Measurements from ENCODE around the gene POLDIP3.
"Not testable (repeated sequence)": the region's sequence is repeated elsewhere in the genome, so short reads cannot be mapped to it uniquely, and the experiment has no call there.

The POLDIP3 gene

GRCh38 chr22:42601879-42602465 lies 12.7 kb downstream of the POLDIP3 start:
- Mint-ChIP-seq H3K27me3 (no peaks in the 10 kb centered on the region), H3K9me3 (no peaks in the 10 kb centered on the region), H3K4me3 (no peak overlapping the region), H3K4me1 (peaks cover 8% of the 10 kb centered on the region), H3K36me3 (peaks cover 25% of the 10 kb centered on the region), H3K27ac (no peak overlapping the region)
- ATAC-seq (ENCODE audit: low read depth) (no peak), DNase-seq (ENCODE audit: low spot score in 2 of 2) (no peak)

- H3K9me3 Mint-ChIP-seq = no peaks in the 10 kb centered on the region
Measured at GRCh38 chr22:42596863-42597530, 17.7 kb downstream of the POLDIP3 start.

GRCh38 chr22:42596336-42596735 lies 18.3 kb downstream of the POLDIP3 start:
- no peak for DNase-seq (ENCODE audit: low spot score in 2 of 2)
- H3K4me1 Mint-ChIP-seq = no peaks in the 10 kb centered on the region
- H3K27ac Mint-ChIP-seq = peak overlapping the region; percentile 35
- H3K36me3 Mint-ChIP-seq = peaks cover 22% of the 10 kb centered on the region
- ATAC-seq (ENCODE audit: low read depth) = no peak
- no peaks in the 10 kb centered on the region for H3K27me3 Mint-ChIP-seq
- no peak overlapping the region for H3K4me3 Mint-ChIP-seq
- H3K9me3 Mint-ChIP-seq = no peaks in the 10 kb centered on the region

More at GRCh38 chr22:42596863-42597530, 17.7 kb downstream of the POLDIP3 start:
- Mint-ChIP-seq H3K27me3 (no peaks in the 10 kb centered on the region), H3K4me1 (peaks cover 4% of the 10 kb centered on the region), H3K4me3 (no peak overlapping the region), H3K36me3 (peaks cover 26% of the 10 kb centered on the region), H3K27ac (no peak overlapping the region)
- ATAC-seq (ENCODE audit: low read depth) (no peak), DNase-seq (ENCODE audit: low spot score in 2 of 2) (no peak)

GRCh38 chr22:42595434-42595833 lies 19.2 kb downstream of the POLDIP3 start:
- H3K27ac Mint-ChIP-seq = no peak overlapping the region
- ATAC-seq (ENCODE audit: low read depth) = no peak
- H3K9me3 Mint-ChIP-seq = no peaks in the 10 kb centered on the region
- peaks cover 22% of the 10 kb centered on the region for H3K36me3 Mint-ChIP-seq
- no peaks in the 10 kb centered on the region for H3K27me3 Mint-ChIP-seq
- no peak overlapping the region for H3K4me3 Mint-ChIP-seq
- DNase-seq (ENCODE audit: low spot score in 2 of 2) = no peak
- no peaks in the 10 kb centered on the region for H3K4me1 Mint-ChIP-seq

GRCh38 chr22:42591987-42592386 lies 22.7 kb downstream of the POLDIP3 start:
- H3K36me3 Mint-ChIP-seq = peaks cover 30% of the 10 kb centered on the region
- DNase-seq (ENCODE audit: low spot score in 2 of 2) = no peak
- ATAC-seq (ENCODE audit: low read depth) = no peak

GRCh38 chr22:42587588-42588175 lies 27.0 kb downstream of the POLDIP3 start:
- ATAC-seq (ENCODE audit: low read depth) = no peak
- peaks cover 6% of the 10 kb centered on the region for H3K4me1 Mint-ChIP-seq
- H3K4me3 Mint-ChIP-seq = no peak overlapping the region
- H3K27ac Mint-ChIP-seq = peak overlapping the region; percentile 58
- H3K9me3 Mint-ChIP-seq = no peaks in the 10 kb centered on the region
- no peaks in the 10 kb centered on the region for H3K27me3 Mint-ChIP-seq
- peaks cover 37% of the 10 kb centered on the region for H3K36me3 Mint-ChIP-seq
- DNase-seq (ENCODE audit: low spot score in 2 of 2) = no peak

More at GRCh38 chr22:42591987-42592386, 22.7 kb downstream of the POLDIP3 start:
- no peaks in the 10 kb centered on the region for H3K27me3 Mint-ChIP-seq
- no peak overlapping the region for H3K4me3 Mint-ChIP-seq
- no peaks in the 10 kb centered on the region for H3K9me3 Mint-ChIP-seq
- H3K4me1 Mint-ChIP-seq = peaks cover 6% of the 10 kb centered on the region
- H3K27ac Mint-ChIP-seq = no peak overlapping the region

- DNase-seq (ENCODE audit: low spot score in 2 of 2) = no peak
- Mint-ChIP-seq H3K27ac (no peak overlapping the region), H3K4me1 (peaks cover 11% of the 10 kb centered on the region)
Measured at GRCh38 chr22:42586381-42586780, 28.3 kb downstream of the POLDIP3 start.

GRCh38 chr22:42585096-42585495 lies 29.6 kb downstream of the POLDIP3 start:
- Mint-ChIP-seq H3K27ac (no peak overlapping the region), H3K27me3 (no peaks in the 10 kb centered on the region), H3K9me3 (no peaks in the 10 kb centered on the region), H3K4me3 (no peak overlapping the region), H3K4me1 (peaks cover 15% of the 10 kb centered on the region), H3K36me3 (peaks cover 35% of the 10 kb centered on the region)
- no peak for ATAC-seq (ENCODE audit: low read depth)
- DNase-seq (ENCODE audit: low spot score in 2 of 2) = no peak

More at GRCh38 chr22:42586381-42586780, 28.3 kb downstream of the POLDIP3 start:
- no peak for ATAC-seq (ENCODE audit: low read depth)
- Mint-ChIP-seq H3K9me3 (no peaks in the 10 kb centered on the region), H3K4me3 (no peak overlapping the region), H3K27me3 (no peaks in the 10 kb centered on the region), H3K36me3 (peaks cover 35% of the 10 kb centered on the region)

GRCh38 chr22:42584364-42584940 lies 30.2 kb downstream of the POLDIP3 start:
- Mint-ChIP-seq H3K4me3 (no peak overlapping the region), H3K9me3 (no peaks in the 10 kb centered on the region), H3K36me3 (peaks cover 31% of the 10 kb centered on the region), H3K27ac (no peak overlapping the region), H3K4me1 (peaks cover 15% of the 10 kb centered on the region), H3K27me3 (no peaks in the 10 kb centered on the region)
- no peak for ATAC-seq (ENCODE audit: low read depth)
- DNase-seq (ENCODE audit: low spot score in 2 of 2) = no peak

- peaks cover 29% of the 10 kb centered on the region for H3K36me3 Mint-ChIP-seq
- H3K27ac Mint-ChIP-seq = peak overlapping the region; percentile 74
- DNase-seq (ENCODE audit: low spot score in 2 of 2) (no peak), ATAC-seq (ENCODE audit: low read depth) (no peak)
- H3K9me3 Mint-ChIP-seq = no peaks in the 10 kb centered on the region
- no peak overlapping the region for H3K4me3 Mint-ChIP-seq
- no peaks in the 10 kb centered on the region for H3K27me3 Mint-ChIP-seq
- H3K4me1 Mint-ChIP-seq = peaks cover 14% of the 10 kb centered on the region
Measured at GRCh38 chr22:42582987-42583386, 31.7 kb downstream of the POLDIP3 start.

GRCh38 chr22:42581762-42582716 lies 32.6 kb downstream of the POLDIP3 start:
- H3K36me3 Mint-ChIP-seq = peaks cover 24% of the 10 kb centered on the region
- ATAC-seq (ENCODE audit: low read depth) = peak; percentile 85
- H3K4me3 Mint-ChIP-seq = peak overlapping the region; percentile 97
- peak overlapping the region; percentile 86 for H3K27ac Mint-ChIP-seq
- H3K4me1 Mint-ChIP-seq = peaks cover 9% of the 10 kb centered on the region
- DNase-seq (ENCODE audit: low spot score in 2 of 2) = peak; percentile 66 to 72
- H3K9me3 Mint-ChIP-seq = no peaks in the 10 kb centered on the region
- no peaks in the 10 kb centered on the region for H3K27me3 Mint-ChIP-seq

- peak overlapping the region; percentile 86 for H3K27ac Mint-ChIP-seq
- ATAC-seq (ENCODE audit: low read depth) = peak; percentile 61
- peaks cover 18% of the 10 kb centered on the region for H3K36me3 Mint-ChIP-seq
- H3K4me3 Mint-ChIP-seq = peak overlapping the region; percentile 97
- H3K27me3 Mint-ChIP-seq; H3K4me1 Mint-ChIP-seq; DNase-seq (ENCODE audit: low spot score in 2 of 2); H3K9me3 Mint-ChIP-seq: not testable (repeated sequence)
Measured at GRCh38 chr22:42581194-42581761, 33.4 kb downstream of the POLDIP3 start.

GRCh38 chr22:42580040-42580439 lies 34.6 kb downstream of the POLDIP3 start:
- H3K4me1 Mint-ChIP-seq; H3K9me3 Mint-ChIP-seq; H3K27me3 Mint-ChIP-seq; H3K27ac Mint-ChIP-seq; DNase-seq (ENCODE audit: low spot score in 2 of 2); ATAC-seq (ENCODE audit: low read depth): not testable (repeated sequence)
- H3K36me3 Mint-ChIP-seq = peaks cover 14% of the 10 kb centered on the region
- H3K4me3 Mint-ChIP-seq = peak overlapping the region; percentile 5
